CD14-positive monocyte (primary cell): Measurements from ENCODE around the gene DGKI. TPM values are rescaled to one million over a fixed set of nuclear protein-coding genes. Genes with fewer than 3 reads are reported as not detected.

Source experiments
- DNase-seq, 3 donors: peaks; one replicate each; pipeline ENCODE4 v3.0.0-alpha.2; 2011 to 2022
- H2AFZ ChIP-seq: 2 replicates; pipeline ENCODE4 v1.6.0; 2012; ENCODE audit warnings: mild to moderate bottlenecking, low read depth, low read length, inconsistent platforms; ENCODE audit not compliant: insufficient read depth, poor library complexity, severe bottlenecking
- H3K27ac ChIP-seq, 2 donors: 1 replicate in 1 of 2; 2 replicates in 1 of 2; pipeline ENCODE4 v1.5.1; 2012 to 2013; ENCODE audit warnings: low read length in 2 of 2, control low read depth in 1 of 2, inconsistent platforms in 1 of 2, low read depth in 1 of 2, mild to moderate bottlenecking in 1 of 2
- H3K27me3 ChIP-seq, 2 donors: one replicate each; pipeline versions ENCODE4 v1.6.0 to v1.6.1; 2011 to 2013; ENCODE audit warnings: low read length in 2 of 2; ENCODE audit not compliant: control insufficient read depth in 2 of 2, insufficient read depth in 2 of 2
- H3K36me3 ChIP-seq, 2 donors: replicated peaks in 1 of 2; 1 replicate in 1 of 2; 2 replicates in 1 of 2; pipeline versions ENCODE4 v1.5.1 to v1.6.1; 2012 to 2013; ENCODE audit warnings: low read length in 2 of 2, control low read depth in 1 of 2, inconsistent platforms in 1 of 2, mild to moderate bottlenecking in 1 of 2; ENCODE audit not compliant: insufficient read depth in 2 of 2, control insufficient read depth in 1 of 2
- H3K4me1 ChIP-seq, 2 donors: 1 replicate in 1 of 2; 2 replicates in 1 of 2; pipeline versions ENCODE4 v1.5.1 to v1.6.1; 2012 to 2013; ENCODE audit warnings: low read length in 2 of 2, control low read depth in 1 of 2, inconsistent platforms in 1 of 2, mild to moderate bottlenecking in 1 of 2, moderate library complexity in 1 of 2; ENCODE audit not compliant: insufficient read depth in 2 of 2, control insufficient read depth in 1 of 2
- H3K4me2 ChIP-seq: replicated peaks from 2 replicates; pipeline ENCODE3; 2012; ENCODE audit warnings: low read length, moderate library complexity, mild to moderate bottlenecking; ENCODE audit not compliant: poor library complexity, severe bottlenecking; ENCODE audit errors: extremely low read depth
- H3K4me3 ChIP-seq, 3 experiments: fragments of 200-600 bp in 1 of 3; sonication (generic) in 1 of 3; replicated peaks in 1 of 3; 1 replicate in 2 of 3; 2 replicates in 1 of 3; pipeline ENCODE4 v1.5.1; 2011 to 2013; ENCODE audit warnings: low read length in 3 of 3, mild to moderate bottlenecking in 3 of 3, control low read depth in 2 of 3, low read depth in 2 of 3, inconsistent platforms in 1 of 3, moderate library complexity in 1 of 3
- H3K79me2 ChIP-seq: 2 replicates; pipeline ENCODE4 v1.6.0; 2012; ENCODE audit warnings: mild to moderate bottlenecking, control low read depth, inconsistent platforms, low read length, moderate library complexity; ENCODE audit not compliant: insufficient read depth
- H3K9ac ChIP-seq: 2 replicates; pipeline ENCODE4 v1.6.0; 2017; ENCODE audit warnings: low read length, mild to moderate bottlenecking; ENCODE audit not compliant: insufficient read depth, poor library complexity, severe bottlenecking
- H3K9me3 ChIP-seq, 2 donors: replicated peaks in 1 of 2; 1 replicate in 1 of 2; 2 replicates in 1 of 2; pipeline versions ENCODE4 v1.5.1 to v1.6.1; 2012 to 2013; ENCODE audit warnings: low read length in 2 of 2, control low read depth in 1 of 2; ENCODE audit not compliant: control insufficient read depth in 1 of 2, insufficient read depth in 1 of 2
- H4K20me1 ChIP-seq: 2 replicates; pipeline ENCODE4 v1.6.0; 2012; ENCODE audit warnings: mild to moderate bottlenecking, low read length, control low read depth, moderate library complexity; ENCODE audit not compliant: insufficient read depth
- H3K27ac Mint-ChIP-seq, 7 donors: one replicate each; pipeline ENCODE4 v1.8.0; 2020; ENCODE audit warnings: mild to moderate bottlenecking in 7 of 7, mixed read lengths in 7 of 7, moderate library complexity in 6 of 7, inconsistent platforms in 2 of 7
- H3K27me3 Mint-ChIP-seq, 3 donors: one replicate each; pipeline ENCODE4 v1.8.0; 2021 to 2022; ENCODE audit warnings: low read depth in 3 of 3, mild to moderate bottlenecking in 3 of 3, mixed read lengths in 3 of 3, moderate library complexity in 3 of 3, inconsistent platforms in 1 of 3
- H3K36me3 Mint-ChIP-seq, 2 donors: one replicate each; pipeline ENCODE4 v1.8.0; 2020; ENCODE audit warnings: mixed read lengths in 2 of 2, inconsistent platforms in 1 of 2, mild to moderate bottlenecking in 1 of 2
- H3K4me1 Mint-ChIP-seq: one replicate; pipeline ENCODE4 v1.8.0; 2020; ENCODE audit warnings: mild to moderate bottlenecking, mixed read lengths
- H3K4me3 Mint-ChIP-seq, 2 donors: one replicate each; pipeline ENCODE4 v1.8.0; 2020; ENCODE audit warnings: mild to moderate bottlenecking in 2 of 2, mixed read lengths in 2 of 2, moderate library complexity in 1 of 2
- H3K9me3 Mint-ChIP-seq, 7 donors: one replicate each; pipeline ENCODE4 v1.8.0; 2020 to 2022; ENCODE audit warnings: mixed read lengths in 7 of 7, mild to moderate bottlenecking in 6 of 7, moderate library complexity in 6 of 7, inconsistent platforms in 2 of 7
- WGBS: methylation state at CpG from one replicate; pipeline ENCODE4 v1.1.5; 2013; ENCODE audit warnings: missing lambda C conversion rate; ENCODE audit not compliant: insufficient coverage; 5-methylcytosine and 5-hydroxymethylcytosine counted together
- intact Hi-C, 2 donors: fragments of 100-400 bp; cut with micrococcal nuclease; formaldehyde crosslinking; loops; one replicate each; pipeline versions ENCODE4 v1.15.0 to v1.15.1; 2023
- polyA plus RNA-seq, 3 donors: library from polyadenylated mRNA; depleted of rRNA in 1 of 3; unstranded in 2 of 3; stranded (reverse) in 1 of 3; fragments of 300-500 nt in 2 of 3; fragments of >200 nt in 1 of 3; fragmentation: Illumina TruSeq in 2 of 3; gene quantifications; 1 replicate in 2 of 3; 2 replicates in 1 of 3; pipeline ENCODE4 v1.2.3, GENCODE V29; 2012 to 2021
- TF ChIP-seq, protein P1 (sequence below): fragments of 200-600 bp; IDR thresholded peaks from one replicate; pipeline ENCODE4 v1.8.0; 2022; ENCODE audit warnings: antibody characterized with exemption, mild to moderate bottlenecking

The DGKI gene
- polyA plus RNA-seq, 3 donors = not detected

DNA sequence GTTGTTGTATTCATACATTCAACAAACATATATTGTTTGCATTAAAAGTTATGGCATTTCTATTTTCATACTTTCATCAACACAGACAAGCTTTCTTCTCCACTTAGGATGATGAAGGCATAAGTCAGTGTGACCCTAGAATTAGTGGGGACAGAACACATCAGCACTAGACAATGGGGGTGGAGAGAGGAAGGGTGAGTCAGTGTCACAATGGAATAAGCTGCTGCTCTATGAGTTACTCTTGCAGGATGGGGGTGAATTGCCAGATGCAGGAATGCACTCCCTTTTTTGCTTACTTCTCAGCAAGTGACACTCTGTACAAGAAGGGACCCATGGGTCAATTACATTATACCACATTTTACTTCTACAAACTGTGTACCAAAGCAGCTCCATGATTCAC lies 74.0 kb downstream of the DGKI start:
- Histone ChIP-seq H2AFZ (no peak overlapping the region), H3K4me3 (no peak overlapping the region), H3K4me1 (no peaks in the 10 kb centered on the region), H3K27me3 (no peaks in the 10 kb centered on the region), H3K9me3 (no peaks in the 10 kb centered on the region), H3K36me3 (no peaks in the 10 kb centered on the region), H4K20me1 (no peaks in the 10 kb centered on the region), H3K27ac (no peak overlapping the region), H3K9ac (no peak overlapping the region), H3K4me2 (no peak overlapping the region), H3K79me2 (no peaks in the 10 kb centered on the region)
- peaks cover 0 to 3% (median 0%) of the 10 kb centered on the region in 3 donors for H3K27me3 Mint-ChIP-seq
- H3K4me3 Mint-ChIP-seq = no peak overlapping the region
- no peak for DNase-seq
- peaks cover 0 to 3% (median 0%) of the 10 kb centered on the region in 7 donors for H3K9me3 Mint-ChIP-seq
- no peaks in the 10 kb centered on the region for H3K36me3 Mint-ChIP-seq
- intact Hi-C loops = no loop called here
- H3K27ac Mint-ChIP-seq = no peak overlapping the region
- TF ChIP-seq, protein P1, sequence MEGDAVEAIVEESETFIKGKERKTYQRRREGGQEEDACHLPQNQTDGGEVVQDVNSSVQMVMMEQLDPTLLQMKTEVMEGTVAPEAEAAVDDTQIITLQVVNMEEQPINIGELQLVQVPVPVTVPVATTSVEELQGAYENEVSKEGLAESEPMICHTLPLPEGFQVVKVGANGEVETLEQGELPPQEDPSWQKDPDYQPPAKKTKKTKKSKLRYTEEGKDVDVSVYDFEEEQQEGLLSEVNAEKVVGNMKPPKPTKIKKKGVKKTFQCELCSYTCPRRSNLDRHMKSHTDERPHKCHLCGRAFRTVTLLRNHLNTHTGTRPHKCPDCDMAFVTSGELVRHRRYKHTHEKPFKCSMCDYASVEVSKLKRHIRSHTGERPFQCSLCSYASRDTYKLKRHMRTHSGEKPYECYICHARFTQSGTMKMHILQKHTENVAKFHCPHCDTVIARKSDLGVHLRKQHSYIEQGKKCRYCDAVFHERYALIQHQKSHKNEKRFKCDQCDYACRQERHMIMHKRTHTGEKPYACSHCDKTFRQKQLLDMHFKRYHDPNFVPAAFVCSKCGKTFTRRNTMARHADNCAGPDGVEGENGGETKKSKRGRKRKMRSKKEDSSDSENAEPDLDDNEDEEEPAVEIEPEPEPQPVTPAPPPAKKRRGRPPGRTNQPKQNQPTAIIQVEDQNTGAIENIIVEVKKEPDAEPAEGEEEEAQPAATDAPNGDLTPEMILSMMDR = no peak
- H3K4me1 Mint-ChIP-seq = no peaks in the 10 kb centered on the region

DNA sequence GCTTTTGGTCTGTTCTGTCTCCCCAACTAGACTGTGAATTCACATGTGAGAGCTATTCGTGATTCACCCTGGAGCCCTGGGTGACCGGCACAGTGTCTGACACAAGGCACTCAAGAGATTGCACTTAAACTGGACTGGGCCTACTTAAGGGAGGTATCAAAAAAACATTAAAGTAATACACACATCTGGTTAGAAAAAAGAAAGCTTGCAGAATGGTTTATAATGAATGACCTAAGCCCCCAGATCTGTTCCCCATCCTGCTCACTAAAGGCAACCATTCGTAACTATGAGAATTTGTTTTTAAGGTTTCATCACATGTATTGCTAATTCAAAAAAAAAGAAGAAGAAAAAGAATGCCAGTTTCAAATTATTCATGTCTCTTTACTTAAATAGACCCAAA lies 74.5 kb downstream of the DGKI start:
- H3K79me2 ChIP-seq = no peaks in the 10 kb centered on the region
- no peaks in the 10 kb centered on the region for H3K27me3 ChIP-seq
- H3K36me3 ChIP-seq = no peaks in the 10 kb centered on the region
- H4K20me1 ChIP-seq = no peaks in the 10 kb centered on the region
- H3K9me3 Mint-ChIP-seq = peaks cover 0 to 3% (median 0%) of the 10 kb centered on the region in 7 donors
- H3K9ac ChIP-seq = no peak overlapping the region
- H3K27me3 Mint-ChIP-seq = peaks cover 0 to 1% (median 0%) of the 10 kb centered on the region in 3 donors
- H3K4me2 ChIP-seq = no peak overlapping the region
- no peak for DNase-seq
- H3K27ac Mint-ChIP-seq = no peak overlapping the region
- H3K27ac ChIP-seq = no peak overlapping the region
- no peaks in the 10 kb centered on the region for H3K4me1 ChIP-seq
- no peaks in the 10 kb centered on the region for H3K36me3 Mint-ChIP-seq
- no peak overlapping the region for H3K4me3 Mint-ChIP-seq
- TF ChIP-seq, protein P1 = no peak
- intact Hi-C loops = no loop called here
- H2AFZ ChIP-seq = no peak overlapping the region
- no peaks in the 10 kb centered on the region for H3K9me3 ChIP-seq
- no CpG with 5 or more reads among the region's 3 CpGs for WGBS
- no peak overlapping the region for H3K4me3 ChIP-seq
- no peaks in the 10 kb centered on the region for H3K4me1 Mint-ChIP-seq
